GOT3 (cell line): ENCODE results near the gene CNGA4.
A peak's percentile ranks its signal among the peaks of the same experiment; 100 is the strongest.
"Not testable (repeated sequence)": the region's sequence is repeated elsewhere in the genome, so short reads cannot be mapped to it uniquely, and the experiment has no call there.

Source experiments
- DNase-seq: peaks from one replicate; lab custom pipeline; 2025; ENCODE audit warnings: mixed read lengths; lab: John Stamatoyannopoulos, UW

Gene CNGA4

DNA sequence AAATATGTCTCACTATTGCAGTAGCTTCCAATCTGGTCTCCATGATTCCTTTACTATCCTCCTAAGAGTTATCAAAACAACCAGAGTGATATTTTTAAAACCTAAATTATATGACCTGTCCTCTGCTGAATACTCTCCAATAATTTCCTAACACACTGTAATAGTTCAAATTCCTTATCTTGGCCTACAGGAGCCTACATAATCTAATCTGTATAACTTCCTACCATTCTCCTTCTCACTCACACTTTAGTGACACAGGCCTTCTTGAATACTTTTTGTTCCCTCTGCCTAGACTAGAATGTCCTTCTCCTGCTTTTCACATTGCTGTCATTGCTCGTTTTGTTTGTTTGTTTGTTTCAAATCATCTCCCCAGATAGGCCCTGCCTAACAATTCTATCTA lies 13.9 kb upstream of the CNGA4 start:
- DNase-seq: no peak

DNA sequence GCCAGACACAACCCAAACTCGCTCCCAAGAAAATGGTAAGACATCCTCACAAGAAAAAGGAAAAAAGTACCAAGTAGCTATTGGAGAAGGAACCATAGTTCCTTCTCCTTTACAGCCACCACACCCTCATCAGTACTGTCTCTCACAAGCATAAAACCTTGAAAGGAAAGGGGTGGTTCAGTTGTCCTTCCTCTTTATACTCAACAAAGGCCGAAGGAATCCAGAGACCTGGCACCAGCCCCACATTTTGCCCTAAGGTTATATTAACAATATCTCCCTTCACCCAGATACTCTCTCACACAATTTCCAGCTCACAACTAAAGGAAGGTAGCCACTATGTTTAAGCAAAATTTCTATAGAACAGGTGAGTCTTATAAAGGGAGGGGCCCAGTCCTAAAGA lies 13.0 kb upstream of the CNGA4 start:
- DNase-seq: no peak

DNA sequence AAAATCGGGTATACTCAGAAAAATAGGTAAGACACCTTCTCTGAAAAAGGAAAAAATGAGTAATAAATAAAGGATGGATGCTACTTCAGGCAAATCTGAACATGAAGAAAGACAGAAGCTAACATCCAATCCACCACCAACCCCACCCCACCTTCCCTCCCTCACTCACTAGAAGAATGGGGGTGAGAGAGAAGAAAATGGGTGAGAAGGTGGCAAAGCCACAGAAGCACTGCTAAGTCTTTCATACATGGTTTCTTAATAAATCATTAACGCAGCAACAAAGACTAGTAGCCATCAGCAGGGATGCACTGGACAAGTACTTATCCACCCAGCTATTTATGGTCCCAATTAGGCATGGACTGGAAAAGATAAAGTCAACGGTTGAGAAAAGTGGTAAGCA lies 10.4 kb upstream of the CNGA4 start:
- no peak for DNase-seq

DNA sequence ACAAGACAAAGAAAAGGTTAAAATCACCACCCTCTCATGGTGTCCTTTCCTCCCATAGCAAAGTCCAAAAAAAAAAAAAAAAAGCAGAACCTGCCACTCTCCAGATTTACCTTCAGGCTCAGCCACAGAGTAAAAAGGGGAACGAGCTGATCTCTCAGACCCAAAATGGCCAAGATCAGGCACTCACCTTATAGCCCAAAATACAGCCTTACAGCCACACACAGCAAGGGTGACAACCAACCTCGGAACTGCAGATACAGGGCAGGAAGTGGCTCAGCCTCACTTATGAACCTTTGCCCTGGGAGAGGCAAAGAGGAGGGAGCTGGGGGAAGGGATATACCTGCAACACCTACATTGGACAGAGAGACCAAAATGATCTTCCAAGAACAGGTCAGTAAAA lies 9.0 kb upstream of the CNGA4 start:
- DNase-seq: no peak

DNA sequence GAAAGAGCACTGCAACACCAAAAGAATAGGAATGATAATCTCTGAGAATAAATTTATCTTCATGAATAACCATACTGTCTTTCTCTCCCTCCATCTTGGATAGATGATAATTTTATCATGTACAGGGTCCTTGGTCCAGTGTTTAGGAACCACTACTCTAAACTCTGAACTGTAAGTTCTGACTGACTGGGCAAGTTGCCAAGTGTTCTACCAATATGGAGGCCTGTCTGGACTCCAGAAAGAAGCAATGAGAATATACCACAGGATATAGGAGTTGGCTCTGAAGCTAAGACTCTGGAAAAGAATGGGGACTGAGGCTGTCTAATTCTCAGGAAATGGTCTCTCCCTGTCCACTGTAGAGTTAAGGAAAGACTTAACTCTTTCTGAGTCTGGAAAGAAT lies 6.0 kb upstream of the CNGA4 start:
- DNase-seq: no peak

DNA sequence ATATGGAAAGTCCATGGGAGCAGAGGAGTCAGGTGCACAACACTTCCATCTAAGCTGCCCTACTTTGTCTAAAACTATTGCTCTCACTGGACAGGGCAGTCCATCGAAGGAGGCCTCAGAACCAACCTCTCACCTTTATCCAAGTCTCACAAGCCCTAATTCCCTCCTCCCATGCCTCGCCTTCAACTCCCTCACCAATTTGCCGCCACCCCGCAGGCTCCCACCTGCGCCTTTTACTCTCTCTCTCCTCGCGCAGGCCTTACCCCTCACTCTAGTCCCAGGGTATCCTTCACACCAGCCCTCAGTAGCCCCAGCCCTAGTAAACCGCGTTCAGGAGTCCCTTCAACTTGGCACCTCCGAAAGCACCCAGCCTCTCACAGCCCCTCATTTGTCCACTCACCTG lies 4.9 kb upstream of the CNGA4 start:
- DNase-seq: no peak

DNA sequence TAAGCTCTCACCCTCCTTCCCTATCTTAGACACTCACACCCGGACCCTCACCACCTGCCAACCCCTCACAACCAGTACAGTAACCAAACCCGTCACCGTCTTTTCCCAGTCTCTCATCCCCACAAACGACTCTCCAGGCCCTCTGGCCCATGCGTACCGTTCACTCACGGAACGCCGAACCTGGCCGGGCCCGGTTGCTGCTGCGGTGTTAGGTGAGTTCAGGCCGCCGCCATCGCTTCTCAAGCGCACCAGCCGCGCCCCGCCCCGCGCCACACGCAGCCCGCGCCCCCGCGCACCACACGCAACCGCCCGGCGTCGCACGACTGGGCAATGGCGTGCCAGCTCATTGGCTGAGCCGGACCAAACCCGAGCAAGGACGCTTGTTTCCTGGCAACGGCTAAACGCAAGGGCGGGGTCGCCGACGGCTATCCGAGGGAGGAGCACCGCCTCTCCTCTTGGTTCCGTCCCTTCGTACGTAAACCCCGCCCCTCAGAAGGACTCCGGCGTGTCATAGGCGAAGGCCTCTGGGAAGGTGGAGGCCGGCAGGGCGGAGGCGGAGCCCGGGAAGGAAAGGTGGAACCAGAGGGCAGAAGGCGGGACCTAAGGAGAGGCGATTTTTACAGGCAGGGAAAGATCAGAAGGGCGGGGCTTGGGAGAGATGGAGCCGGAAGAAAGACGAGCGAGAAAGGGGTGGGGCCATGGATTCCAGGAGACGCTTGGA lies 4.3 kb upstream of the CNGA4 start, which contains the start of gene FHIP1B:
TSS of gene FHIP1B (minus strand) at position 250 of the 721 bp plus-strand sequence. CDS start 10,120 bp downstream, outside the sequence.
- peak; percentile 94 for DNase-seq

DNA sequence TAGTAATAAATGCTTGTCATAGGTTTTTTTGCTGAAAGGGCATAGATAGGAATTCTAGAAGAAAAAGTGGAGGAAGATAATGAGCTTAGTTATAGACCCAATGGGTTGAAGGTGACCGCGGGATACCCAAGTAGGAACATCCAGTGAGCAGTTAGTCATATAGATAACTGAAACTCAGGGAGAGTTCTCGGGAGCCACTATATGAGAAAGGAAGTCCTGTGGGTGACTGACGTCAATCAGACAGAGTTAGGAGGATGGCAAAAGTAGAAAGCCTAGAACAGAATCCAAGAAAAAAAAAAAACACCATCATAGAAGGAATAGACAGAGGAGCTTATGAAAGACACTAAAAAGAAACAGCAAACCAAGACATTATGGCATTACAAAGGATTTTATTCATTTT lies 1.6 kb upstream of the CNGA4 start:
- DNase-seq: no peak

DNA sequence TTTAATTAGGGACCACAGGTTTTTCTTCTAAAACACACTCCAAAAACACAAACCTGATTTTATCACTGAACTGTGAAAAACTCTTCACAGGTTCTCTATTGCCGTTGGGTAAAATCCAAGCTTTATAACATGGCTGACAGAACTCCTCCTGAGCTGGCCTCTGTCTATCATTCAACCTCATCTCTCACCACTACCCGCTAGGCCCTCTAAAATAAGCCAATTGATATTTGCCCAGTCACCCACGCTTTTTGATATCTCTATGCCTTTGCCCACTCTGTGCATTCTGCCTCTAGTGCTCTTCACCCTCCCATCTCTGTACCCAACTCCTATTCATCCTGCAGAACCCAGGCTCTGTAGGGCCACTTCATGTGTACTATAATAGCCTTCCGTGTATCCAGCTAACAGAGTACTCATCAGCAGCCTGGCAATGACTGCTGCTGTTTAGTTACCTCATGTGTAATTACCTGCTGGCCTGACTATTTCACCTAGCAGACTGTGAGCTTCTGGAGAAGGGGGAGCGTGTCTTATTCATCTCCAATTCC lies 1.1 kb upstream of the CNGA4 start:
- DNase-seq: no peak

DNA sequence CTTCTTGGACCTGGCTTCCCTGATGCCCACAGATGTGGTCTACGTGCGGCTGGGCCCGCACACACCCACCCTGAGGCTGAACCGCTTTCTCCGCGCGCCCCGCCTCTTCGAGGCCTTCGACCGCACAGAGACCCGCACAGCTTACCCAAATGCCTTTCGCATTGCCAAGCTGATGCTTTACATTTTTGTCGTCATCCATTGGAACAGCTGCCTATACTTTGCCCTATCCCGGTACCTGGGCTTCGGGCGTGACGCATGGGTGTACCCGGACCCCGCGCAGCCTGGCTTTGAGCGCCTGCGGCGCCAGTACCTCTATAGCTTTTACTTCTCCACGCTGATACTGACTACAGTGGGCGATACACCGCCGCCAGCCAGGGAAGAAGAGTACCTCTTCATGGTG lies 1.2 kb downstream of the CNGA4 start:
- DNase-seq: no peak

DNA sequence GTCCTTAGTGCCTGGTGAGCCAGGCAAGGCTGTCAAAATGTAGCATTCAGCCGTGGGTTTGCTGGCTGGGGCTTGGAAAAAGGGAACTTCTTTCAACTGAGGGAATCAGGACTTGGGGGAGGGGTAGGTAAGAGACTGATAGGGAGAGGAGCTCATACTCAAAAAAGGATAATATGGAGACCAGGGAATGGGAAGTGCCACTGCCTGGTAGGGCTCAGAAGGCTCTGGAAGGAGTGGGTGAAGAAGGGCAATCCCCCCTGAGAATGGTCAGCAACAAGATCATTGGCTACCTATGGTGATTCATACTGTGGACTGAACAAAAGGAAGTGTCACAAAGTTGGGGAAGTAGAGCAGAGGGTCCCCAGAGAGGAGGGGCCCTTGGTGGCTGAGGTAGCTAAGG lies 1.9 kb downstream of the CNGA4 start:
- no peak for DNase-seq

DNA sequence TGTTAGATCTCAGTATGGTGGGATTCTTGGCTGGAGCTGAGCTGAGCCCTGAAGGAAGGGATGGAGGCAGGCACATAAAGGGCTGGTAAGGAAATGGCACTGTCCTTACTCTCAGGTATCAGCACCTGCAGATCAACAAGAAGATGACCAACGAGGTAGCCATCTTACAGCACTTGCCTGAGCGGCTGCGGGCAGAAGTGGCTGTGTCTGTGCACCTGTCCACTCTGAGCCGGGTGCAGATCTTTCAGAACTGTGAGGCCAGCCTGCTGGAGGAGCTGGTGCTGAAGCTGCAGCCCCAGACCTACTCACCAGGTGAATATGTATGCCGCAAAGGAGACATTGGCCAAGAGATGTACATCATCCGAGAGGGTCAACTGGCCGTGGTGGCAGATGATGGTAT lies 2.4 kb downstream of the CNGA4 start:
- DNase-seq: no peak

DNA sequence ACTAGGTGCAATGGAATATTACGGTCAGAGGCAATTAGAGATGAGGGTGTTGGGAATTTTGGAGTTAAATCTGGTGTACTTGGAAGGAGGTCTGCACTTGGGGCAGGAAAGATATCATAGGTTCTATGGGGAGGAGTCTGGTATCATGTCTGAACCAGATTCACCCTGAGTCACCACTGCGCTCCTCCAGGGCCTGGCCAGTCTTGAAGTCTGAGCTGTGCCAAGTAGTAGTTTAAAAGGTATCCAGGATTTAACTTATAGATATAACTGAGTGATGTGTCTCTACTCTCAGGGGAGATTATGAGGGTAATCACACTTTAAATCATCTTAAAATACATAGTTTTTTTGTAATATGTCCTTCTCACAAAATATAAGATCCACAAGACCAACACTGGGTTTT lies 6.6 kb downstream of the CNGA4 start:
- DNase-seq: no peak

DNA sequence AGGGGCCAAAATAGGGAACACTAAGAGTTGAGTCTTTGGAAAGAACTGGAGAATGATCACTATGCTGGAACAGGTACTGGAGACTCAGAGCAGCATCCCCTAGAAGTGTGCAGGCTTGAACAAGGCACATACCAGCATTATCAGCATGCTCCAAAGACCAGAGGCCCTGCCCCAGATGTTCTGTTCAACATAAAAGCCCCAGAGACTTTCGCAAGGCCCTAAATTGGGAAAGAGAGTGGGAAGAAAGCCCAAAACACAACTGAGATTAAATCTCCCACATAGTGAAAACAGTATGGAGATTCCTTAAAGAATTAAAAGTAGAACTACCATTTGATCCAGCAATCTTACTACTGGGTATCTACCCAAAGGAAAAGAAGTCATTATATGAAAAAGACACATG lies 9.4 kb downstream of the CNGA4 start:
- DNase-seq: no peak

DNA sequence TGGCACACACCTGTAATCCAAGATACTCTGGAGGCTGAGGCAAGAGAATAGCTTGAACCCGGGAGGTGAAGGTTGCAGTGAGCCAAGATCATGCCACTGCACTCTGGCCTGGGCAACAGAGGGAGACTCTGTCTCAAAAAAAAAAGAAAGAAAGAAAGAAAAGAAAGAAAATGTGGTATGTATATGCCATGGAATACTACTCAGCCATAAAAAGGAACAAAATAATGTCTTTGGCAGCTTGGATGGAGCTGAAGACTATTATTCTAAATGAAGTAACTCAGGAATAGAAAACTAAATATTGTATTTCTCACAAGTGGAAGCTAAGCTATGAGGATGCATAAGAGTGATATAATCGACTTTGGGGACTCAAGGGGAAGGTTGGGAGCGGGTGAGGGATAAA lies 10.0 kb downstream of the CNGA4 start:
- not testable (repeated sequence) for DNase-seq

DNA sequence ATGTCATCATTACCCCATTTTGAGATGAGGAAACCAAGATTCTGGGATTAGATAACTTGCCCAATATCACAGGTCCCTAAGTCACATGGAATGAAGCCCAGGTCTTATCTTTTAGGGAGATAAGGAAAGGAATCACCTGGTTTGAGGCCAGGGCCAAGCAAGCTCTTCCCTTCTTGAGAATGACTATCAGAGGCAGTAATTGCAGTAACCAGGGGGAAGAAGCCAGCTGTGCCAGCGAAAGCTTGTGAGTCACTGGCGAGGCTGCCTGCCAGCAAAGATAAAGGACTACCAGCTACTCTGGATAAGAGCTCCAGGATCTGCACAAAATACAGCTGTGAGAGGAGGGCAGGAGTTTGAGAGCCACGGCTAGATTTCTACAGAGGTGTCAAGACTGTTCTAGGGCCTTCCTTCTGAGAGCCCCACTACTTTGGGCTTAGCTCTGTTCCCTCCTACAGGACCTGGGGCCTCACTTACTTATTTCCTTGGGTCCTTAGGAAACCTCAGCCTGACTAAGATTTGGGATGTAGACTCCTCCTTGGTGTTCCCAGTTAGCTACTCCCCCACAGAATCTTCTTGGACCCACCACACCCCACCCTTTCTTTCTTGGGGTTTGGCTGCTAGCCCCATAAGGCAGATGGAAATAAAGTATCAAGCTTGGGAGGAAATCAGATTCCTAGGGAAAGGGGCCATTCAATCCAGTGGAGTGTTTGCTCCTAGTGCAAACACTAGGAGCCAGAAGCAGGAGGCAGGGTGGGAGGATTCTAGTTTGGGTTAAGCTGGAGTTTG lies 11.1 kb downstream of the CNGA4 start:
- no peak for DNase-seq

DNA sequence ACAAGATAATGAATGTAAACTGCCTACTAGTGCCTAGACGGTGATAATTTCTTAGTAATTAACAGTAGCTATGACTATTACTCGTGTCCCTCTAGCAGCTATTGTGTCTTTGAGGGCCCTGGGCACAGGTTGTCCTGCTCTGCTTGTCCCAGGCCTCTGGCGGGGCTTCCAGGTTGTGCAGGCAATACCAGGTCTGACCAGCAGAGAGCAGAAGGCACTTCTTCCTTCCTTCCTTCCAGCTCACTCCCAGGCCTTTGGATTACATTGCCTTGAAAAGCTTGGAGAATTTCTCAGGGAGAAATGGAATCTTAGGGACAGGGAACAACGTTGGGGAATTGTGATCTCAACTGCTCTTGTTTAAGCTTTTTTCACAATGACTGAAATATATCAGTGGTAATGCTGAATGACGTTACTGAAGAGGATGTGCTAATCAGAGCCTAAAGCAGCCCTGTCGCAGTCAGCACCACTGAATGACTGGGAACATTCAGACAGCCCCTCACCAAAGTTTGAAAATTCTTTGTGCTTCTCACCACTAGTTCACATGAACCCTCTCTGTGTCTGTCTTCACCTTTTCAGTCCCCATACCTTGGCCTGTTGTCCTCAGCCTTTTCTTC lies 12.3 kb downstream of the CNGA4 start:
- no peak for DNase-seq

DNA sequence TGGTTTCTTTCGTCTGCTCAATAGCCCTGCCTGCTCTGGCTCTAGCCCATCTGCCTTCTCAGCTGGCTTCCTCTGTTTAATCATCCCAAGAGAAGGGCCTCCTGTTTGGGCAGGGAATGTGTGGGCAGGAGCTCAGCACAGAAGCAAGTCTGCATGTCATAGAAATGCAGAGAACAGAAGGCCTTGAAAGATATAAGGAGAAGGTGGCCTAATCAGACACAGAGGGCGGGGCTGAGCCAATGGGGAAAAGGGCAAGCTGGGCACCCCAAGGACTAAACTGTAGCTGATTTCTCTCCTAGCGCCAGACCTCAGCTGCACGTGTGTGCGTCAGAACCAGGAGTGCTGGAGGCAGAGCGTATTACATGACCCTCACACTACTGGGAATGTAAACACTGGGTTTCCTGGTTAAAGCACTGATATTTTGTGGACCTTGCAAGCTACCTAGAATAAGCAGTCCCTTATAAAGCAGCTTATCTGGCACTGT lies 13.1 kb downstream of the CNGA4 start:
- DNase-seq: no peak

DNA sequence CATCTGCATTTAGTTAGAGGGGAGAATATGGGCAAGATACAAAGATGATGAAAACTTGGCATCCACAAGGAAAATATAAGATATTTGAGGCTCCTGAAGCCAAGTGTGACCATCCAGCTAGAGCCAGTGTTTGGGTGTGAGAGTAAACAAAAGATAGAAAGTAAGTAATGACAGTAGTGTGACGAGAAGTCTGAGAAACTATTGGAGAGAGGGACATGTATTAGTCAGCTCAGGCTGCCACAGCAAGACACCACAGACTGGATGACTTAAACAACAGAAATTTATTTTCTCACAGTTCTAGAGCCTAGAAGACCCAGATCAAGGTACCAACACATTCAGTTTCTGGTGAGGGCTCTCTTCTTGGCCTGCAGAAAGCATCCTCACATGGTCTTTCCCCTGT lies 14.3 kb downstream of the CNGA4 start:
- no peak for DNase-seq

DNA sequence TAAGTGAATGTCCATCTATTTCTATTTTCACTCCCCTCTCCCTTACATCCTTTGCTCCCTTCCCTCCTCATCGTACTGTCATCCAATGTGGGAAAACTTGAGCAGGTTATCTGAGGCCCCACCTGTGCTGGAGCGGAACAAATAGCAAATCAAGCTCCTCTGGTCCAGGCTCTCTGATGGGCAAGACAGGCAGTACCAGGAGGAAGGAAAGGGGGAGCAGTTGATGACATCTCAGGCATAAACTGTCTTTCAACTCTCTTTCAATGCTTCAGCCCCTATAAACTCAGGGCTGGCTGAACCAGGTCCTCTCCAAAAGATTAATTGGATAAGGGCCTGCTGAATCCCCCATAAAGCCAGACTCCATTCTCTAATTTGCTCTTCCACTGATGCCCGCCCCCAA lies 19.3 kb downstream of the CNGA4 start:
- DNase-seq: no peak

DNA sequence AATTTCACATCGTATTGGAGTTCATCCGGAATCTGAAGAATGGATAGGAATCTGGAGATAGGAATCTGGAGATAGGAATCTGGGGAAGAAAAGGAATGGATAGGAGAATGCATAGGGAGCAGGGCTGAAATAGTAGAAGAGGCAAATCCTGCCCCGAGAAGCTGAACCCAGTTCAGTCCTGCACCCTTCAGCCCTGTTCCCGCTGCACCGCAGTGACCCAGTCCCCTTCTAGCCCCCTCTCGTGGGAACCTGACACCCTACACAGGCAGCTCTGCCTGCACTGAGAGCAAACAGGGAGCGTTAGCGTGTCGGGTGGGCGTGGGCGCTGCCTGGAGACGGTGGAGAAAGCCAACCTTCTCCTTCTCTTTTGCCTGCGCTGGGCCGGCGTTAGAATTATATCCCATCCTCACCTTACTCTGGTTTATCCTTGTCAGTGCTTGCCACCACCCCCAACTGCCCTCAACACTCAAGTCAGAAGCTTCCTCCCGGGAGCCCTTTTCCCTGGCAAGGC lies 19.7 kb downstream of the CNGA4 start:
- no peak for DNase-seq

DNA sequence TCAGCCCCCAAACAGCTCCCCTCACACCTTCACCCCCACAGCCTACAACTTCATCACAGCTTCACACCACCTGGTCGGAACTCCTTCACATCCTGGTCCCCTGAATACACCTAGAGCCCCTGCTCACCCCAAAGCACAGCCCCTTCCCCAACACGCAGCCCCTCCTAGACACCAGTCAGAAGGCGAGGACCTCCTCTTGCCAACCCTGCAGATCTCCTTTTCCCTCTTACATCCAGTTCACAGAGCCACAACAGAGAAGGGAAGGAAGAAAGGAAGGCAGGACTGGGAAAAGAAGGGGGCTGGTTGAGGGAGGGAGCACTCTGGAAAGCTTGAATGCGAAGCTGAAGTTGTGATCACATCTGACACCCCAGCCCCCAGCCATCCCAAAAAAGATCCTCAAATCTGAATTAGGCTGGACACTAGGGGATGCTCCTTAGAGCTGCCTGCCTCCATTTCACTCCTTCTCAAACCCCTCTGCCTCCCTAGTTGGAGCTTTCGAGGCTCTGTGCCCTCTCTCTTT lies 21.4 kb downstream of the CNGA4 start:
- DNase-seq: no peak
